ENCODE data around the gene AGBL1.

The AGBL1 gene

DNA sequence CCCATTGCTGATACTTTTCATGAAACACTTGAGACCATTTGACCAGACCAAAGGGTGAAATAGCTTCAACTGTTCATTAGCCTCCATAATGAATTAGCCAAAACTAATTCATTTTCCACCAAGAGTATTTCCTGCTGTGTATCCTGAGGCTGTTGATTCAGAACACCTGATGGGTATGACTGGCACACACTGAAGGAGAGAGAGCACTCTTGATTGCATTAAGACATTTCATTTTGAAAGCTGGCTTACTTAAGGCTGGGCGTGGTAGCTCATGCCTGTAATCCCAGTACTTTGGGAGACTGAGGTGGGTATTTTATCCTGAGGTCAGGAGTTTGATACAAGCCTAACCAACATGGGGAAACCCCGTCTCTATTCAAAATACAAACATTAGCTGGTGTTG lies 175.6 kb downstream of the AGBL1 start:
- DNase-seq = no peak

DNA sequence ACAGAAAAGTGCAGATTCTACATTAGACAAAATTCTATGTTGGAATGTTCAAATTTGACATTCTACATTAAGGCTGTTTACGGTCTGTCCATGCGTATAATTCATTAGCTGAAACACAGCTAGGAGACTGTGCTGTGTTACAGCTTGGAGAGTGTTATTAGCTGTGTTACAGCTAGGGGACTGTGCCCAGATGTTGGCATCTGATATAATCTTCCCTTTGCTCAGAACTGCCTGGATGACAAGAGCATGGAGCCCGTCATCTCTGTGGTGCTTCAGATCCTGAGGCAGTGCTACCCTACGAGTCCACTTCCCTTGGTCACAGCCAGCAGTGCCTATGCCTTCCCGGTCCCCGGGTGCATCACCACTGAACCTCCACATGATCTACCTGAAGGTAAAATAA lies 177.0 kb downstream of the AGBL1 start:
- no peak for DNase-seq

DNA sequence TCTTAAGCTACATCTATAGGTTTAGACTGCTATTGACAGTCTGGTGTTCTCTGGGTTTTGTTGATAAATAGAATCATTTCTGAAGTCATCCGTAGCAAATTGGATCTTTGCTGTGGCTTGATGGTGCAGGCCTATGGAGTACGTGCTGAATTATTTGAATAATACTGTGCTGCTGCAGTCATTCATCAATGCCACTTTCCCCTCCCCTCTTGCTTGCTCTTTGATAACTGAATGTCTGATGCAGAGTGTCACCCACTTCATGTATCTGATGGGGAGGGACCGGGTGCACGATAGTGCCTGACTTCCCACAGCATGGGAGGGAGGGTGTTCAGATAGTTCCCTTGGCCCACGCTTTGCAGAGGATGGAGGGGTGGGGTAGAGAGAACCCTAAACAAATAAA lies 179.9 kb downstream of the AGBL1 start:
- no peak for DNase-seq

DNA sequence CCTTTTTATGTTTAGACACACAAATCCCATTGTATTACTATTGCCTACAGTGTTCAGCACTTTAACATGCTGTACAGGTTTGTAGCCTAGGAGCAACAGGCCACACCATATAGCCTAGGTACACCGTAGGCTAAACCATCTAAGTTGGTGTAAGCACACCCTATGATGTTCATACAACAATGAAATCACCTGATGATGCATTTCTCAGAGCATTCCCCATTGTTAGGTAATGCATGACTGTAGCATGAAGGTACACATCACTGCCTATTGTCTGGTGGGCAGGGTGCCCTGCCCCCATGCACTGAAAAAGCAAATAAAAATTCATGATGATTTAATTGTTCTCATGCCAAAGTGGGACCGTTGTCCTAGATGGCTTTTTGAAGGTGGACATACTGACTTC lies 183.6 kb downstream of the AGBL1 start:
- no peak for DNase-seq

DNA sequence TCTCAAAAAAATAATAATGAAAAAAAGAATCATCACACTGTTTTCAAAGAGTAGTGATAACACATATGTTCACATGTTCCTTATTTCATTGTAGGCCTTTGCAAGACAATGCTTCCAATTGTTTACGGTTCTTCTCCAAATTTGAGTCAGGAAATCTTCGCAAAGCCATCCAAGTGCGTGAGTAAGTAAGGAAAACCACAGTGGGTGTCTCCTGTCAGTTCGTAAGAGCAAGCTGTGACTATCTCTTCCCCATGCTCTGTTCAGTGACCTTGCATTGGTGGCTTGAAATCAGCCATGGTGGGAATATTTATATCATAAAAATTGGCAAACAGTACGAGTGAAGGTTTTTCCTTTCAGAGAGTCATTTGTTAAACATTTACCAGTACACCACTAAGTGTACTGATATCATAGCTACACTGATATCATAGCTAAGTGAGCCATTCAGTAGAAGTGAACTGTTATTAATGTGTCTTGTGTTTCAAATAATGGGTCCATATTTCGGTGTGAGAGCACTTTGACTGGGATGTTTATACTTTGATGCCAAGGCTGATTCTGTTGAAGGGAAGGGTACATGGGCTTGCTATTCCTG lies 187.3 kb downstream of the AGBL1 start:
- no peak for DNase-seq

DNA sequence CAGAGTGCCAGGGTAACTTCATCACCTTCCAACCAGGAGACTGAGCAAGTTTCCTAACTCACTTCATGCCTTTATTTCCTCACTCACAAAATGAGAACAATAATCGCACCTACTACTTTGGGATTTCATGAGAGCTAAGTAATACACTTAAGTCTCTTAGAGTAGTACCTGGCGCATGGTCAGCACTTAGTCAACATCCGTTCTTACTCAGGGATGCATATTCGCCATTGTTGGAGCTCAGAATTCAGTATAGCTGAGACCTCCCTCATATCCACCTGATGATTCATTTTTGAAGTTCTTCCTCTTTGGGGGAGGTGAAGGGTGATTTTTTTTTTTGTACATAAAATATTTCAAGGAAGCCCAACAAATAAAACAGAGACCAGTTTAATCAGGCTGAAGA lies 188.2 kb downstream of the AGBL1 start:
- DNase-seq = no peak

DNA sequence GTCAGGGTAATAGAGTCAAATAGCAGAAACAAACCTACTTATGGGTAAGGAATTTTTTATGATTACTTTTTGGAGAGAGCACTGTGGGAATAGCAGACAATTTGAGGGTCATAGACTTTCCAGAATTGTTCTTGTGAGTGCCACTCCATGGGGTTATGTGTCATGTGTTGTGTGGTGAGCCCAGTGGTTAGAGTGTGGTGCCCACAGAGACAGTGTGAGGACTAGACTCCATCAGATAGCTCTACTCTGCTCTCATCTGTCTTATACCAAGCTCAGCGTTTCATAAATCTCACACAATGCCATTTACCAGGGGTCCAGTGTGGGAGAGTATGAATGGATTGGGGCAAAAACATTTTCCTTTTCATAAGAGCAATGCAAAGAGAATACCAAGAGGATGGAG lies 188.9 kb downstream of the AGBL1 start:
- no peak for DNase-seq

DNA sequence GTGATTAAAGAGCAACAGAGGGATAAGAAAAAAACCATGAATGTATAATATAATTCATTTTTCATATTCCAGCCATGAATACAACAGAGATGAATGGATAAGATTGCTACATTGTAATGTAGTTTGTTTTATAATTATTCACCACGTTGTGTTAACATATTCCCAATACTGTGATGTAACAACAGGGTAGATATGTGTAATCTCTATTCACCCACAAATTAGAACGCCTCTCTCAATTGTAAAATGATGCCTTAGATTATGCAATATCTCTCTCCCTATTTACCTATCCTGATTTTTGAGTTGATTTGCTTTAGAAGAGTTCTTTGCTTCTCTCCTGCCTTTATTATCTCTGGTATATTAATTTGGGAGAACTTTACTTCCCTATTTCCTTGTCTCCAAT lies 193.6 kb downstream of the AGBL1 start:
- no peak for DNase-seq

DNA sequence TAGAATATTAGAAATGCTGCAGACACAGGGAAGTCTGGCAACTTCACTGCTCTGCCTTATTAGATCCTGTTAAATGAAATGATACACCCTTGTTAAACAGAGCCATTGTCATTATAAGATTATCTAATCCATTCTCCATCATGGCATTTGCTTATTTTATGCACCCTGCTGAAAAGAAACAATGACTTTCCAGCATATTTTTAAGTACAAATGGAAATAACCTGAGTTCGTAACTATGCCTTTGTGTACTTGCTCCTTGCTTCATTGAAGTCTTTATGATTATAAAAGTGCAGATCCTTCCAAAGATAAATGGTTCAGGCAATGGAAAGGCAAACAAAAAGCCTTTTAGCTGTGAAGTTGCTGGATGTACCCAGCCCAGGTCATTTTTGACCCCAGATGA lies 195.7 kb downstream of the AGBL1 start:
- DNase-seq = no peak

DNA sequence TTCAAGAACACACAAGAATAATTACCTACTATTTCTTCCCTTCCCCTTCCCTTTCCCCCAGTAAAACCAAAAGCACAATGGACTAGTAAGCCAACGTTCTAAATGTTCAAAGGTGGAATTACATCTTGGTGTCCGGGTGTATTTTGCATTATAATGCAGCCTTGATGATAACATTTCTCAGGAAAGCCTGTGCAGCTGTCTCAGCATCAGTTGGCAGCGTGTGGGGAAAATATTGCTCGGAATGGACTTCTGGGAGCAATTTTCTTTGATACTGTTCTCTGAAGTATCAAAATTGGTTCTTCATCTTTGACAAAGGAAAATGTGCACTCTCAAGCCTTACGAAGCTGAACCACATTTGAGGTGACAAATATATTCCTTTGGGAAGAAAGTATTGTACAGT lies 198.9 kb downstream of the AGBL1 start:
- no peak for DNase-seq

DNA sequence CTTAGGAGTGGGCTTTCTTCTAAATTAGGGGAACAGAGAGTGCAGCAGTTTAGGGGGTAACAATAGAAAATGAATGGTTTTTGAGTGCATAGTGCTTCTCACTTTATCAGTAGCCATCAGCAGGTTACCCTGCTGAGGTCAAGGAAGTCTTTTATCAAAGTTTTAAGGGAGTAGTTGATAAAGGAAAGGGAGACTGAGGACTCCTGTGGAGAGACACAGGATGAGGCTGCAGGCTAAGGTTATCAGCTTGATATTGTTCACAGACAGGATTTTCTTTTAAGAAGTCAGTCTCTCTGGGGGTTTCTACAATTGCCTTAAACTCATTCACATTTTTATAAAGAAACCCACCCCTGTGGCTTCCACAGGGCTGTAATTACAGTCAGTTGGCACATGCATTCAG lies 205.0 kb downstream of the AGBL1 start:
- no peak for DNase-seq

DNA sequence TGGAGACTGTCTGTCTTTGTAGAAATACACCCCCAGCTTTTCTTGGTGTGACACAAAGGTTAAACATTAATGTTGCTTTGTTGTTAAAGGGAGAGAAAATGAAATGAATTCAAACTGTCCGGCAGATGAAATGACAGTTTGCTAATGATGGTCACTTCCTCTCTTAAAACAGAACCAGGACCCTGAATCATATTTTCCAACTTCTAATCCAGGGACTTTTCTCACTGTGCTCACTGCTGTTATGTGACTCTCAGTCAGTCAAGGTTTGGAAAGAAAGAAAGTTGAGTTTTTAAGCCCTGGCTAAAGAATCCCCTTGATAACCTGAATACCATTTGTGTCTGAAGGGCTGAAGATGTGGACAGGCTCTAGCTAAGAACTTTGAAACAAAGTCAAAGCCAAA lies 215.8 kb downstream of the AGBL1 start:
- DNase-seq = no peak

DNA sequence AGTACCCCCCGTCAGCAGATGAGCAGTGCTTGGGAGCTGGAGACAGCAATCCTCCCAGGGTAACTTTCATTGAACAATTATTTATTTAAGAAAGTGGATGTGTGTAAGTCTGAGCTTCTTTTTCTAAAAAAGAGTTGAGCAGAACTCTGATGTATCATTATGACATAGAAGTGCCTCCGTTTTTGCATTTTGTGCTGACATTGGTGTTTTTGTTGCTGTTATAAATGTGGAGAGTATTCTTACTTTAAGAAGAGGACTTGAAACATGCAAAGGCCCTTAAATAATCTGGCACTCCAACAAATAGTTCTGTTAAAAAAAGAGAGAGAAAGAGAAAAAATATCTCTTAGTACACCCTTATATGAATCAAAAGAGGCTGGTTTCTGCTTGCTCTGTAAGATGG lies 217.1 kb downstream of the AGBL1 start:
- DNase-seq = no peak

DNA sequence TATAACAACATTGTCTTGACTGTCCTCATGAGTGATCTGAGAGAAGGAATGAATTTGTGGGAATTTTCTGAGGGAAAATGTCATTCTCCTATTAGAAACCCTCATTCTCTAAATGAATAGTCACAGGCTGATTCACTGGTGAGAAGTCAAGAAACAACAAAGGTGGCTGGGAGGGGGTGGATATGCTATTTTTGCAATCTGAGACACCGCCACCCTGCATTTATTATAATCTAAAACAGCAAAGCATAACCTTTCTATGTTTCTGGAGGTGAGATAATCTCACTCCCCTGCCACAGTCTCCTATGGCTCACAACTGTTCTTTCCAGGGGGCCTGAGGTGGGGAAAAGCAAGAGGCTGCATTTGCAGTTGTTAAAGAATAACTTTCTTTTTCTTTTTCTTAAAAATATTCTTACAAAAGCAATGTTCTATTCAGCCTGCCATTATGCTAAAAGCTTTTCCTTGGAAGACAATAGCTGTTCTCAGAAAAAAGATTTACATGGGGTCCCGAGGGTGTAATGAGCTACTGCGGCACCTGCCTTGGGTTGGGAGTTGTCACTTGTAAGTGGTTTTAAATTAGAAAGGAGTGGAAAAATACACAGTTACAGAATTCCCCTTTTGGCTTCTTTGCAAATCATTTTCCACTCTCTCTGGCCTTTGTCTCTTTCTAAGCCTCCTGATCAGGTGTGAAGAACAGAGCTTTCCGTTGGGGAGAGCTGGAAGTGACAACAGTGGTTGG lies 220.9 kb downstream of the AGBL1 start:
- no peak for DNase-seq

DNA sequence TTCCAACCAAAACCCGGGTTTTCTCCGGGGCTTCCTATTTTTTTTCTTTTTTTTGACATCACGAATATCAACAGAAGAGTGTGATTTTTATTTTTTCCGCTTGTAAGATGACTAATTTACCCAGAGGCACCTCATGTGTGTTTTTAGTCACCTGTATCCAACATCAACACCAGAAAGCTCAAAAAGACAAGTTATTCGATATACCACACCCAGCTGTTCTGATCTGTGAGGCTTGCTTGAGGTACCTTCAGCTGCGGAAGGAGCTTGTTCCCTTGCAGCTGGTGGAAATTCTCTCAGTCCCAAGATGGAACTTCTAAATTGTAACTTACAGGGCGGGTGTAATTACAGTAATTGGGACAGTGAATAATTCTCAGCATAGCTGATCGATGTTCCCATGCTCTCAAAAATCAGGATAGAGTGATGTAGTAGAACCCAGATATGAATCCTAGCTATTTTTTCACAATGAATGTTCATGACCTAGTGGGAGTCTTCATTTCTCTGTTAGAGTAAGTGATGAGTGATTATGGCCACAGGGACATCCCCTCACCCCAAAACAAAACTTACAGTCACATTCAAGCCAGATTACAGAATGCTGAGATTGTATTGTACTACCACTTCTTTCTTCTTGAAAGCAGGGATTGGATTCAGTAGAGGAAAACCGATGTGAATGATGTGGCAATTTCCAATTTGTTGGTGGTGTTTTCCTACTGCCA lies 232.1 kb downstream of the AGBL1 start:
- no peak for DNase-seq

DNA sequence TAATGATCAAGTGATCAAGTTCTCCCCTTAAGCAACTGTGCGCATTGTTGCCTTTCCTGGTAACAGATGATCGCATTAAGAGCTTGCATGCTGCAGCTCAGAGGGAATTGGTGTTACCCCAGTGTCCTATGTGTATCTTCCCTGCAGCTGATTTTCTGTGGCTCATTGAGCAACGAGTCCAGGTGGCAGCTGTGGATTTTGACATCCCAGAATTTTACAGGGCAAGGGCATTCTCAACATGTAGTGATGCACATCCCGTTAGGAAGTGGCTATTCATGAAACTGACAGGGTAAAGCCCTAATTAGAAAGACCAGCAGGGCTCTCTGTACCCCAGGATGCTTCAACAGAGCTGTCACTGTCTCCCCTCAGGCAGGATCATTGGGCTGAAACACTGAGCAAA lies 232.8 kb downstream of the AGBL1 start:
- DNase-seq = no peak

DNA sequence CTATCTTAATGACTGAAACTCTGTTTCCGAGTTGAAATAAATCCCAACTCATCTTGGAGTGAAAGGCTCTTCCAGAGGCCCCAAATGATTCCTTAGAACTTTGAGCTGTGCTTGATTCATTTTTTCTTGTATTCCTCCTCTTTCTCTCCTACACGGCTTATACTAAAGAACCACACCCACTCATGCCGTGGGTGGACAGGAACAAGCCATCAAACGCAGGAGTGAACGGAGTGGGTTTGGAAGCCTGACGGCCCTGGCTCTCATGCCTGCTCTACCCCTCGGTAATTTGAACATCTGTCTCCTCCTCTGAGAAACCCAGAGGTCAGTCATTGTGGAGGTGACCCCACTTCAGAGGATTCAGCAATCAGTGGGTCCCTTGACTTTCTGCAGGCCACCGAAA lies 236.5 kb downstream of the AGBL1 start:
- DNase-seq = no peak

DNA sequence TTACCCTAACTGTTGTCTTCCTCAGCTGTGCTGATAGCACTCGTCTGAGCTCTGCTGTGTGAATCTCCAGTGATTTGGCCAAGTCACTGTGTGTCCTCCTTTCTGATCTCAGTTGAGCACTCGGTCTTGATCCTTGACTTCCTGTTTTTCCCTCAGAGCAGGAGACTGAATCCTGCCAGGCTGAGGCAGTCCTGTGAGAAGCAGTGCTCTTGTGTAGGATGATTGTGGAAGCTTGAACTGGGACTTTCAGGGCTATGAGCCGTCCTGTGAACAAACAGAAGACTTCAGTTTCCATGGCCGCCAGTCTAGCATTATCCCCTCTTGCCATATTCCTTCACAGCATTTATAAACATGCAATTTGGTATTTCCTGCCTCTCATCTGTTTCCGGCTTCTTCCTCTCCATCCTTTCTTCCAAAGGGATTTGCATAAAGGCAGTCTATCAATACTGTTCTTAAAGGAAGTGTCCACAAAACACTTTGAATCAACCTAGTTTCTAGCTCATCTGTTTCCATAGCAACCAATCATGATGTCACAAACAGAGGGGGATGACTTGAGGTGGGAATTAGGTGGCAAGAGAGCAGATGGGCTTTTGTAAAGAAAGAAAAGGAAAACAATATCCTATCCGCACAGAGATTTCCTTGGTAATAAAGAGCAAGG lies 237.2 kb downstream of the AGBL1 start:
- DNase-seq = no peak

DNA sequence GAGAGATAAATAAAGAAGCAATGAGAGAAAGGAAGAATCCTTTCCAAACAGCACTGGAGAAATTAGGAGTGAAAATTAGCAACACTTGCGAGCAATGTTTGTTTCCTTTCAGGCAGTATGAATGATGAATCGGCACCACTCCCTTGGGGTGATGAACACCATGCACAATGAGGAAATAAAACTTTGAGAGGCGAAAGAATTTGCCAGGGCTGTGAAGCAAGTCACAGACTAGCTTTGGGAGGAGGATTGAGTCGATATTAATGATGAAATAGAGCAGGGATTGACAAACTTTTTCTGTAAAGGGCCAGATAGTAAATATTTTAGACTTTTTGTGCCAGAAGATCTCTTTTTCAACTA lies 237.7 kb downstream of the AGBL1 start:
- DNase-seq = no peak

DNA sequence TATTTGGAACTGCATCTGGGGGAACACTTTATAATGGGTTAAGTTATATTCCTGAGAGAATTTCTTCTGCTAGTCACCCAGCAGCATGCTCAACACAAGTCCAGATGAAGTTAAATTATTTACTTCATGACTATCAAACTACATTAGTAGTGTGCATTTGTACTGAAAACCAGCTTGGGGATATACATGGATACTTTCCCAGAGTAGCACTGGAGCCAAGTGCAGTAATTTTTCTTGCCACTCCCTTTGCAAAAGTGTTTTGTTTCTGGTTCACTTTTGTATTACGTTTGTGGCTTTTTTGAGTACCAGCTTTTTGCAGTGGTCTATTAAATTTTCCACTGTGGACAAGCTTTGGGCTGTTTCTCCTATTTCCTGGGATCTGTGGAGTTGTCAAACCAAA lies 243.0 kb downstream of the AGBL1 start:
- no peak for DNase-seq

DNA sequence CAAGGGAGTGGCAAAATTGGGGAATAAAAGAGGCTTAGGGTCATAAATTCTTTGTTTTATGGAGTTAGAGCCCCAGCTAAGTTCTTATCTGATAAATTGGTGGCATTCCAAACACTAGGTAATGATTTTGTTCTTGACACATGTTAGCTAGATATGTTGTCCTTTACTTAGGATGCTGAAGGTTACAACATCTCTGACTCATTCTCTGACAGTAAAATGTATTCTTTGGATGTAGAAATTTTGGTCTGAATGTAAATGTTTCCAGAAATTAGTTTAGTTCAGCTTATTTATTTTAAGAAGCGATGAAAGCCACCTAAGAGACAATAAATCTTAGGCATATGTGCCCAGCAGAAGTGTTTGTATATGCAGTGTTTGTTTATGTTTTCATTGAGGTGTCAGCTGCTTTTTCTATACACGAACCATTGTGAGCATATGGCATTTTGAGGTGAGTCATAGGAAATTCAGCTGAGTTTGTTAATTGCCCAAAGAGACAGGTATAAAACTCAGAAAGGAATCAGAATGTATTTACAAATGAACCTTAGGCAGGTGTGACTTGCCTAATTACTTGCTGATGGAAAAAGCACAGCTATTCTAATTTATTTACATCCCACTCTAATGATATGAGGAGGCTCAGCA lies 247.7 kb downstream of the AGBL1 start:
- DNase-seq = no peak

DNA sequence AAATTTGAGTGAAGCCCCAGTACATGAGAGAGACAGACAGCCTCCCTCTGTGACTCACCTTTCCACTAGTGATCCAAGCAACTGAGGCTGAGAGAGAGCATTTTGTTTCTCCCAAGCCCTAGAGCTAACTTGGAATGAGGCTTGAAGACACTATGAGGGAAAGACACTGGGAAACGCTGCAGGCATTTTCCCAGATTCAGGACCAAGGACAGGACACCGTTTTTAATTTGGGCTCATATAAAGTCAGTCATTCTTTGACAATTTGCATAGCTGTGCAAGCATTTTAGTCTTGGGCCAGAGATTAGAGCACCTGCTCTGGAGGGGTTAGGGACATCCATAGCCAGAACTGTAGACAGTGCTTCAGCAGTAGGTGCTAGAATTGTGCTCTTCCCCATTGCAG lies 249.0 kb downstream of the AGBL1 start:
- DNase-seq = no peak

DNA sequence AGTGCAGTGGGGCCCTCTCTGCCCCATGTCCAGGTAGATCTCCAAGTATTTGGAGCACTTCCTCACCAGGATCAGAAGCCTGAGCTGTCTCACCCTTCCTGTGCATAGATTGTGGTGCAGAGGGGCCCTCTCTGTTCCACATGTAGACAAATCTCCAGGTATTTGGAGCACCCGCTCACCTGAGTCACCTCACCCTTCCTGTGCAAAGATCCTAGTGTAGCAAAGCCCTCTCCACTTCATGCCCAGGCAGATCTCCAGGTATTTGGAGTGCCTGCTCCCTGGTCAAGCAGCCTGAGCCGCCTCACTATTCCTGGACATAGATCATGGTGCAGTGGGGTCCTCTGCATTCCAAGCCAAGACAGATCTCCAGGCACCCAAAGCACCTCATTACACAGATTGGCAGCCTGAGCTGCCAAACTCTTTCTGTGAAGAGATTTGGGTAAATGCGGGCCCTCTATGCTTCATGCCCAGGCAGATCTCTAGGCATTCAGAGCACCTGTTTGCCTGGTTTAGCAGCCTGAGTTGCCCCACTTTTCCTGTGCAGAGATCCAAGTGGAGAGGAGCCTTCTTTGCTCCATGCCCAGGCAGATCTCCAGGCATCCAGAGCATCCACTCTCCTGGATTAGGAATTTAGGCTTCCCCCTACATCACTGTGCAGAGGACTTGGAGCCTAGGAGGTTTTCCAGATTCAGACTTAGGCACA lies 249.8 kb downstream of the AGBL1 start:
- DNase-seq = no peak

Measured in CD4-positive, alpha-beta T cell treated with Interleukin-12 subunit alpha and Interleukin-12 subunit beta, for 1 hour (primary cell).